Measurements from ENCODE around the gene SLMAP.

DNA sequence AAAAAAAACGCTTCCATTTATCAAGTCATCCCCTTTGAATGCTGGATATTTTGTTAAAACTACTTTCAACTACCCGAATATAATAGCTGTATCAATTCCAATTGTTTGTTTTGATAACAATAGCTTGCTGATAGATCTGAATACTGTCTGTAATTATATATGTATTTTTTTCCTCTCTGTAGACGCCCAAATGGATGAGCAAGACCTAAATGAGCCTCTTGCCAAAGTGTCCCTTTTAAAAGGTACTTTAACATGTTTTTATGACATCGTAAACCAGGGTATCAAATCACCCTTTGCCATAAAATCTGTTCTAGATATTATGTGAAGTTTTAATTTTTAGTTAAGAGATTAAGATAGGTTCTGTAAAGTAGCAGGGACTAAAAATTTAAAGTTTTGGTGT lies 140.6 kb downstream of the SLMAP start:
- TF ChIP-seq CBX8 (IDR thresholded peaks at IDR 0.05), result no peak
- TF ChIP-seq POLR2A (IDR thresholded peaks at IDR 0.05; ENCODE audit: low read length), result no peak
